Fibroblast of skin of back (primary cell): Measurements from ENCODE around the gene MAPK8IP2. TPM values are rescaled to one million over a fixed set of nuclear protein-coding genes. Genes with fewer than 3 reads are reported as not detected.

ENCODE experiments used
- DNase-seq: peaks from one replicate; pipeline ENCODE4 v3.0.0-alpha.2; 2013
- polyA plus RNA-seq, 2 experiments: library from polyadenylated mRNA; unstranded; fragments of 120-200 nt; gene quantifications; one replicate each; pipeline ENCODE4 v1.2.1, GENCODE V29; 2013; ENCODE audit not compliant: insufficient read length in 2 of 2

MAPK8IP2 gene
- 0.34 TPM for polyA plus RNA-seq (2013, experiment 1 of 2; ENCODE audit: insufficient read length)
- 0.29 TPM for polyA plus RNA-seq (2013, experiment 2 of 2; ENCODE audit: insufficient read length)

DNA sequence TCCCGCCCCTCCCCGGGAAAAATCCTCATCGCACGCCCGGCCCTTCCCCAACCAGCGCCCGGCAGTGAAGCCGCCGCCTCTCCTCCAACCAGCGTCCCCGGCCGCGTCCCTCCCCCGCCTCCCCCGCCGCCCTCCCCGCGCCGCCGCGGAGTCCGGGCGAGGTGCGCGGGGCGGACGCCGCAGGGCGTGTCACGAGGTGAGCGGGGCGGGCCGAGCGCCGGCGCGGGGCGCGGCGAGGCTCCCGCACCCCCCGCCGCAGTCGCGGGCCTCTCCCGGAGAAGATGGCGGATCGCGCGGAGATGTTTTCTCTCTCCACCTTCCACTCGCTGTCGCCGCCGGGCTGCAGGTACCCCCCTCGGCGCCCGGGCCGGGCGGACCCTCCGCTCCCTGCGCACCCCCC, at the start of gene MAPK8IP2:
MAPK8IP2 (plus strand) TSS at position 256 of the 400 bp plus-strand sequence; CDS start at position 282, 26 bp downstream.
- DNase-seq, result no peak

DNA sequence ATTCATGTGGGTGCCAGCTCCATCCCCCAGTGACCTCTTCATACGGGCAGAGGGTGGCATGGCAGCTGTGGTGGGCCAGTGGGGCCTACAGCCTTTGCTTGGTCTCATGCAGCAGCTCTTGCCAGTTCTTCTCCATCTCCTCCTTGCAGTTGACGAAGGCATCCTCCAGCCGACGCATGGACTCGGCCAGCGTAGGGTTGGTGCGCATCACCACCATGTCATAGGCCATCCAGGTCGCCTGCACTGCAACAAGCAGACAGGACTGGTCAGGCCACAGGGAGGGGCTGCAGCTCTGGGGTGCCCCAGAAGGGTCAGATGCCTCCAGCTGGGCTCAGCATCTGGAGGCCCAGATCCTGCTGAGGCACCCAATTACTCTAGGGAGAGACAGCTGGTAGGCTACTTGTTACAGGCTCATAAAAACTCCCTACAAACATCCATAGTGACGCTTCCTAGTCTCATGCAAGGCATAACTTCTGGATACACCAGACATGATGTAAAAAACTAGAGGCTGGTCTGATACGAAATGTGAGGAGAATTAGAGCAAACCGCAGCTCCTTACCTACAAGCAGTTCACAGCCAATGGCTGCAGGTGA, 49.3 kb upstream of the MAPK8IP2 start:
- DNase-seq, result no peak

DNA sequence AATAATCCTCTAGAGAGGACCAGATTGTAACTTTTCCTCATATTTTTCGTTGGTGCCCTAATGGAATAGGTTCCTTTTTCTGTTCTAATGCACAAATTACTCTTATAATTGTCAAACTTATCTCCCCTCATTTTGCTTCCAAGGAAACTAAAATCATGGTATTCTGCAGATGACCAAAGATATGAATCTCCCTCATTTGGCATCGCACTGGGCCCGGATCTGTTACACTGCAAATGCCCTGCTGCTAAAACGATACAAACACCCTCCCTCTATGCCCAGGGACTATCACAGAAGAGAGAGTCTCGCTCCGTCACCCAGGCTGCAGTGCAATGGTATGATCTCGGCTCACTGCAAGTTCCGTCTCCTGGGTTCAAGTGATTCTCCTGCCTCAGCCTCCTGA, 47.3 kb upstream of the MAPK8IP2 start:
- DNase-seq, result no peak

DNA sequence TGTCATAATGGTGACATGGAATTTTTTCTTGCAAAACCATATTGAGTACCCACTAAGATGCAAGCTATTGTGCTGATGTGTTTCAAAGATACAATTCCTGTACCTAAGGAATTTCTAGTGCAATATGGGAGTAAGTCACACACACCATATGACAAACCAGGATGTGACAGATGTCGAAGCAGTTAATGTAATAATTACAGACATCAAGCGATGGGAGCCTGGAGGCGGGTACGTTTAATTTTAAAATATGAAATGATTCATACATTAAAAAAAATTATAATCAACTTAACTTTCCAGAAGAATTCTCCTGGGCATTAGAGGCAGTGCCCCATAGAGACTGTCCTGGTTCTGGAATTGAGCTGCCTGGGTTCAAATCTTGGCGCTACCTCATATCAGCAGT, 43.9 kb upstream of the MAPK8IP2 start:
- no peak for DNase-seq

DNA sequence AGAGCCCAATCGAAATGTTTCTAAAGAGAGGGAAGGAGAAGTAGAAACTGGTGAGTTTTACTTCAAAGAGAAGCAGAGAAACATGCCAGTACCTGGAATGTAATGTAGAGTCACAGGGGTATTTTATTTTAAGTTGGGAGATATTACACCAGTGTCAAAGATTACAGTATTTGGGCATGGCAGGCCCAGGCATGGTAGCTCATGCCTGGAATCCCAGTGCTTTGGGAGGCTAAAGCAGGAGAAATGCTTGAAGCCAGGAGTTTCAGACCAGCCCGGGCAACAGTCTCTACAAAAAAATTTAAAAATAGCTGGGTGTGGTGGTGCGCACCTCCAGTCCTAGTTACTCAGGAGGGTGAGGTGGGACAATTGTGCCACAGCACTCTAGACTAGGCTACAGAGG, 40.6 kb upstream of the MAPK8IP2 start:
- no peak for DNase-seq

DNA sequence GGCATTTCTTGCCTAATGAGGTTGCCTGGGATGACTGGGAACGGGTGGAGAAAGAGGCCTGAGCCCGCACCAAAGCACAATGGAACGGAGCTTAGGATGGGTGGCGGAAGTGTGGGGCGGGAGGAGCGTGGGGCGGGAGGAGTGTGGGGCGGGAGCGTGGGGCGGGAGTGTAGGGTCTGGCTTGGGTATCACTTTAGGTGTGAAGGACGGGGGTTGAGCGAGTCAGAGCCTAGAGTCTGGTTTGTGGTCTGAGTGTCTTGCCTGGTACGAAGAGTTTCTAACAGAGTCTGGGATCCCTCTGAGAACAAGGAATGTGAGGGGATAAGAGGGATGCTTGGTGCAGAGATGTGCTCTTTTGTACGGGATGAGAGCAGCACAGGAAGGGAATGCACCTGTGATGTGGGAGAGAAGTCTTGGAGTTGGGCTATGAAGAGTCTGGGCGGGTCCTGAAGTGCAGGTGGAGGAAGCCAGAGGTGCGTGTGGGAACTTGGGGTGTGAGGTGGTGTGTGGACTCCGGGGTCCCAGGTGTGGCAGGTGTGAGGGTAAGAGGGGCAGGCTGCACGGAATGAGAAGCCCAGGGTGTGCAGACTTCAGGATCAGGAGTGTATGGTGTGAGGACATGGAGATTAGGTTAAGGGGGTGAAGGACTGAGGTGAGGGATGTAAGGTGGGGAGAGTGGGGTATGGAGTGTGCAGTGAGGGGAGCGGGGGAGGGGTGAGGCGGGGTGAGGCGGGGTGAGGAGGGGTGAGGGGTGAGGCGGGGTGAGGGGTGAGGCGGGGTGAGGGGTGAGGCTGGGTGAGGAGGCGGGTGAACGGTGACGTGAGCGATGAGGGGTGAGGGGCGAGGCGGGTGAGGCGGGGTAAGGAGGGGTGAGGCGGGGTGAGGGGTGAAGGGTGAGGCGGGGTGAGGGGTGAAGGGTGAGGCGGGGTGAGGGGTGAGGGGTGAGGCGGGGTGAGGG, 38.9 kb upstream of the MAPK8IP2 start:
- DNase-seq, result no peak

DNA sequence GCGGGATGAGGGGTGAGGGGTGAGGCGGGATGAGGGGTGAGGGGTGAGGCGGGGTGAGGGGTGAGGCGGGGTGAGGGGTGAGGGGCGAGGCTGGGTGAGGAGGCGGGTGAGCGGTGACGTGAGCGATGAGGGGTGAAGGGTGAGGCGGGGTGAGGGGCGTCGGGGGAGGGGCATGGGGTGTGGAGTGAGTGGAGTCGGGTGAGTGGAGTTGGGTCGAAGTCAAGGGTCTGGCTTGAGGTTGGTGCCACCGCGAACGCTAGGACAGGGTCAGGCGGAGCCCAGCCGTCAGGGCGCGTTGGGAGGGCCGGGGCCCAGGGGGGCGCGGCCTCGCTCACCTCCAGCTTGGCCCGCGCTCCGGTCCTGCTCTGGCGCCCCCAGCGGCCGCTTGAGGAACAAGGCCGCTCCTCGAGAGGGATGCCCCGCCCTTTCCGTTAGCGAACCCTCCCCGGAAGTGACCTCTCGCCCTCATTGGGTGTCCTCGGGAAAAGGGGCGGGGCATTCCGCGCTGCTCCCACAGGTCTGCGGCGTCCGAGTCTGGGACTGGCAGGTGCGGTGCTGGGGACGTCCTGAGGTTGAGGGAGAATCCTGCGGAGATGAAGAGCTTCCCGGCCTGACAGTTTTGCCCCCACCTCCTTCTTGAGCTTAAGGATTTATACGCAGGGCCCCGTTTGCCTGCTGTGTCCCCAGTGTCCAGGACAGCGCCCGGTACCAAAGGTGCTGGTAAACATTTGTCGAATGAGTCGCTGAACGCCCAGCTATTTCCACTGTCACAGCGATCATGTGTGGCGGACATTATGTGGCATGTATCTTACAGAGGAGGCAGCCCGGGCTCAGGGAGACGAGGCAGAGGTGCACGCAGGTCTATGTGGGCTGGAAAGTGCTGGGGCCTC, 37.8 kb upstream of the MAPK8IP2 start, which contains the start of gene SYCE3:
SYCE3 (minus strand) TSS at position 397 of the 890 bp plus-strand sequence. CDS start 6,514 bp downstream, outside the sequence.
- DNase-seq, result peak; percentile 90

DNA sequence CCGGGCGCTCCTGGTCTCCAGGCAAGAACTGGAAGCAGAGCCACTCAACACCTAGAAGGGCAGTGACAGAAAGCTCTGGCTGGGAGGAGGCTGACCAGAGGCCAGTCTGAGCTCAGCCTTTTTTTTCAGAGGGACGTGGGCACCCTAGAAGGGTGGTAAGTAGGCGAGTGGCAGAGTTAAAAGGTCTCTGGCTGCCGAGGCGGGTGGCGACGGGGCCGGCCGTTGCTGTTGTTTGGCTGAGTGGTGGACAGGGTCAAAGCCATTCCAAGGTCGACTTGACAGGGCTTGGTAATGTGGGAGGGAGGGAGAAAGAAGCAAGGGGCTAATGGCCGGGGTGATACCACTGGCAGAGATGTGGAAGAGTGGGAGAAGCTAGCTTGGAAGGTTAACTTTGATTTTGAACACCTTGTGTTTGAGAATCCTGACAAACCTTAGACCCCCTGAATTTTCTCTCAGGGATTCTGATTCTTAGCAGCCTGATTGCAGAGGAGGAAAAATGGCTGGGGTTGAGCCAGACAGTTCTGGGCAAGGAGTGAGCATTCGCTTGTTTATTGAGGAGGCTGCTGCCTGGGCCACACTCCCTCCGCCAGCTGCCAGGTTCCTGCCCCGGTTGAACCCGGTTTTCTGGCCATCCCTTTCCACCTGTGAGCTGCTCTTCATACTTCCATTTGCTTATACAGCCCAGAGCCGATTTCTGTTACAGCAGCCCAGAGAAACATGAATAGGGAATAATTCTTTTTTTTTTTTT, 37.0 kb upstream of the MAPK8IP2 start:
- no peak for DNase-seq

DNA sequence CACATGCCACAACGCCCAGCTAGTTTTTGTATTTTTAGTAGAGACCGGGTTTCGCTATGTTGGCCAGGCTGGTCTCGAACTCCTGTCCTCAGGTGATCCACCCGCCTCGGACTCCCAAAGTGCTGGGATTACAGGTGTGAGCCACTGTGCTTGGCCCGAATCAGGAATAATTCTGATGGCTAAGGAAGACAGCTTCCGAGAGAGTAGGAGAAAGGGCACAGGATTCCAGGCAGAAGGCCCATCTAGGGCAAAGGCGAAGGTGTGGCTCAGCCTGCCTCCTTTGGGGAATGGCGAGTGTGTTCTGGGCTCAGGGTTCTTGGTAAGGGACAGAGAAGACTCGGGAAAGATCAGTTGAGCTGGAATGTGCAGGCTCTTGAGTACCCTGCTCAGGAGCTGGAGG, 36.3 kb upstream of the MAPK8IP2 start:
- DNase-seq, result no peak

DNA sequence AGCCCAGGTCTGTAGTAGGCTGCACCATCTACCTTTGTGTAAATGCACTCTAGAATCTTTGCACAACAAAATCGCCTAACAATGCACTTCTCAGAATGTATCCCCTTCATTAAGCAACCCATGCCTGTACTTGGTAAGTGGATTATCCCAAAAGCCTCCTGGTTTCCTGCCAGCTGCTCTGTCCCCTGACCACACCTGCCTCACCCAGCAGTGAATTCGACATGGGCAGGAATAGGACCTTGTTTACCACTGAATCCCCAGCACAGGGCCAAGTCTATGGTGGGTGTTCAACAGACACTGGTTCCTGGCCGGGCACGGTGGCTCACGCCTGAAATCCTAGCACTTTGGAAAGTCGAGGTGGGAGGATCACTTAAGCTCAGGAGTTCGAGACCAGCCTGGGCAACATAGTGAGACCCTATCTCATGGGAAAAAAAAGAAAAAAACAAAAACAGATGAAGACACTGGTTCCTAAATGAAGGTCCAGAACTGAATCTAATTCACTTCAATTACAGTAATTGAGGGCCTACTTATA, 32.8 kb upstream of the MAPK8IP2 start:
- no peak for DNase-seq

DNA sequence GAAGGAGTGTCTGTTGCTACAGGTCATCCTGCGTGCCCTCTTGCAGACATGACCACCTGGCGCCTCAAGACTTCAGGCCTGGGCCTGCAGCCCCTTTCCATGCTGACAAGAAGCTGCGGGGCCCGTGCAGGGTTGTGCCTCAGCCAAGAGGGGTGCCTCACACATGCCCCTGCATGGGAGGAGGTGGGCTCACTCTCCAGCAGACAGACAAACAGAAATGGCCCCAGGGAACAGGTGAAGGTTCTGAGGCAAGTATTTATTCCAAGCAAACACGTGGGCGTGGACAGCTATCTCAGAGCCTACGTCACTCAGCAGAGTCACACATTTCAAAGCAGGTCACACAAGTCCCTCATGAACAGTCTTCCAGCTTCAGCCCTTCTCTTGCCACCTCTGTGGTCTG, 32.0 kb upstream of the MAPK8IP2 start:
- DNase-seq, result no peak

DNA sequence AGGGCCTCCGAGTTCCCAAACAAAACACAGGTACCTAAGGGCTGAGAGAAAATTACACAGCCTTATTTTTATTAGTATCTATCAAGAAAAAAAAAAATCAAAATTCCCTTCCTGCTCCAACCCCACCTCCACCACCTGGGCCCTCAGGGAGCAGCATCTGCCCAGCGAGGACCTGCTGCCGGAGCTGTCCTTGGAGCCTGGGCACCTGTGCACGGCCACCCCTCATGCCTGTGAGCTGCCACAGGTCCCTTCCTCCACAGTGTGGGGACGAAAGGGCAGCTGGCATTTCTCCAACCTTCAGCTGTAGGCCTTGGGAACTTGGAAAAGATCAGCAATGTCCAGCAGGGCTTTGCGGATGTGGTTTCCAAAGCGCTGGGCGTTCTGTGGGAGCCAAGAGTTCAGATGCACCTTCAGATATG, 31.5 kb upstream of the MAPK8IP2 start:
- DNase-seq, result no peak

DNA sequence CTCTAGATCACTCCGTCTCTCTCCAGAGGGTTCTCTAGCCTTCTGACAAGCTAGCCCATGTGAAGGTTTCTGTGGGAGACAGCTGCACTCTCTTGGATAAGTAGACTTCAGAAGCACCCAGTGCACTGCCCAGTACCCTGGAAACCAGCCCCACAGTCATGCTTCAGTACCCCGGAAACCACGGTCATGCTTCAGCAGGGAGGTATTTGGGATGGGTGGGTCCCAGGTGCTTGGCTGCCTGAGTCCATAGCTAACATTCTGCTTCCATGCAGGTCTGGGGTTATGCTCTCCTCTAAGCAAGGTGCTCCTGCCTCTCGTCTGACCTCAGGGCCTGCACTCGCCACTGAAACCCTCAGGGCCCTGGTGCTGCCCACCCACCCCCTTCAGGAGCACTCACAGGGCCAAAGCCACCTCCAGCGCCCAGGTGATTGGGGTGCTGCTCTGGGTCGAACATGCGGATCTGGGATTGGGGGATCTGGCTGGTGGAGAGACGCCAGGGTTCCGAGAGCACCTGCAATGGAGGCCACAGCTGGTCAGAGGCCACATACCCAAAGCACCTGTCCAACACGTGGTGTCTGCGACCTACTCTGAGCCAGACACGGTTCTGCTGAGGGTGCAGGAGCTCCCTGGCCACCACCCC, 30.6 kb upstream of the MAPK8IP2 start:
- DNase-seq, result no peak

DNA sequence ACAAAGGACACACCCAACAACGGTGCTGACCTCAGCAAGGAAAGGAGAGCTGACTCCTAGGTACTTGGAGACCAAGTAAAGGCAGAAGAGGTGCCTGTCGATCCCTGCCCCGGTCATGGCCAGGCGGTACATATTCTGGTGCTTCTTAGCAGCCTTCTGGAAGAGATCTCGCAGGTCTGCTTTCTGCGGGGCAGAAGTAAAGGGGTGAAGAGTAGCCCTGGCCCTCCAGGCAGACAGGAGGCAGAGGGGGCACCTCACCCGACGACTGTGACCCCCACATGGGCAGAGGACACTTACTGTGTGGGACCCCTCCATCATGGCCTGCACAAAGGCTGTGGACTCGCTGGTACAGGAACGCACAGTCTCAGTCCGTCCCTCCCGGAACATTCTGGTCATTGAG, 29.7 kb upstream of the MAPK8IP2 start:
- no peak for DNase-seq

DNA sequence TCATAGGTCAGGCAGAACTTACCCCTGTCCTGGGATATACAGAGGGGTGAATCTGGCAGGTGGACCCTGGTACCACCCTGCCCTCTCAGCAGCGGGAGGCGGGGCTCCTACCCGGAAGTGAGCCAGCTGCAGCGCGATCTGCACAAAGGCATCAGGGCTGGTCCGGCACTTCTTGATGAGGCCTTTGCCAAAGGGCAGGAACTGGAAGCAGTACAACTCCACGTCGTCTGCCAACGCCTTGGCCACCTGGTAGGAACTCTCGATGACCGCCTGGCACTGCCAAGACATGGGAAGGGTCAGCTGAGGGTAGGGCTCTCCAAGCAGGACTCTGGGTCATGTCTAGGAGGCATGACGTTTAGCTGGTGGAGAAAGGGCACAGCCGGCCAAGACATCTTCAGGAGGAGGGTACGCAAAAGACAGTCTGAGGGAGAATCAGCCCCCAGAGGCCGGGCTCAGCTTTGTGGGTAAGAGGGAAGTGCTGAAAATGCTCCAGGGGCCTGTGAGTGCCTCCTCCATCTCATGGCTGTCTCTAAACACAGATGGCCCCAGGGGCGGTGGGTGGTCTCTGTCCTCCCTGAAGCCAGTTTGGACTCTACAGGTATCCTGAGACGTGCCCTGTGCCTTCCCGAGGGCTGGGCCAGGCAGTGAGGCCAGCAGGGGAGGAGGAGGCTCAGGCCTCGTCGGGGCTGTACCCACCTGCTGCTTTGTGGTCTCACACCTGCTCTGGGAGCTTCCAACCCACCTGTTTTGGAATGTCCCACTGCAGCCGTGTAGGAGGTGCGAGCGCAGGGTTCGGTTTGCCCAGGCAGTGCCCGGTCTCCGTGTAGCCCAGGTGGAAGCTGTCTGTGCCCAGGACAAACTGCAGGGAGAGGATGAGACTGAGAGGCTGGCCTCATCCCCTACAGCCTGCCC, 29.1 kb upstream of the MAPK8IP2 start:
- no peak for DNase-seq

DNA sequence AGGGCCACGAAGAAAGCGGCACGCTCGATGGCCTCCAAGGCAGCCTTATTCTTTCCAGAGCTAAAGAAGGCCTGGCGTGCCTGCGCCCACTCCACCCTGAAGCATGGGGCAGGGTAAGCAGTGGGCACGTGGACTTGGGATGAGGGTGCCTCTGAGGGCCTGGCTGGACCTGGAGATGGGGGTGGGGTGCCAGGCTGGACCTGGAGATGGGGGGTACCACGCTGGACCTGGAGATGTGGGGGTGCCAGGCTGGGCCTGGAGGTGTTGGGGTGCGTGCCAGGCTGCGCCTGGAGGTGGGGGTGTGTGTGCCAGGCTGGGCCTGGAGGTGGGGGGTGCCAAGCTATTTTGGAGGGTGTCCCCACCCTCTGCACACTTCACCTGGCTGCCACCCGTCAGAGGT, 27.6 kb upstream of the MAPK8IP2 start:
- DNase-seq, result no peak

DNA sequence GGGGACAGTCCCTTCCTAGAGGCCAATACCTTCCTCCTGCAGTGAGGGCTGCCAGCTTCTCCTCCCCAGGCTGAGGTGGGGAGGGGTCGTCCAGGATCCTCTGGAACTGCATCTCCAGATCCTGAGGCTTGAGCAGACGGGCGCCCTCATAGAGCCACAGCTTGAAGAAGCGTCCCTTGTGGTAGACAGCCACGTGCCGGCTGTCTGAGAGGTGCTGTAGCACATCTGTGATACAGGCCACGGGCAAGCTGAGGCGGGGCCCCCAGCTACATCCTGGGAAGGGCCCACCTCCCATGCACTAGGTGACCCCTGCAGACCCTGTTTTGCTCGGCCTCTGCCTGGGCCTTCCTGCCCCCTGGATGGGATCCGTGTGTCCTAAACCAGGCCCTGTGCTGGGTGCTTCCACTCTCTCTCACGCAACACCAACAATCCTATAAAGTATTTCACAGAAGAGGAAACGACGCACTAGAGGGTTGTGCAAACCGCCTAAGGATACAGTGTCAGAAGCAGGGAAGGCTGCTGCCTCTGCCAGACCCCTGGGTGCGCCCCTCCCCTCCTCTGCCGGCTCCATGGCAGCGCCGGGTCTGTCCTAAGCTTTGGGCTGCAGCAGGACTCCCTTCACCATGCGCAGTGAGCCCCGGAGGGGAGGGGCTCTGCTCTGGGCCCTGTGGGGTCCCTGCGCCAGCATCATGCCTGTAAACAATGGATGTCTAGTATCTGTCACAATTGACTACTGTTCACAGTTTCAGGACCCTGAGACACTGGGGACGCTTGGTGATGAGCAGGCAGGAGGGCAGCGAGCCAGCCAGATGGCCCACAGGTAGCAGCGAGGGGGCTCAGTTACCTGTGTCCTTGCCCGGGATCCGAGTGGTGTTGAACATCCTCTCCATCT, 26.9 kb upstream of the MAPK8IP2 start:
- no peak for DNase-seq

DNA sequence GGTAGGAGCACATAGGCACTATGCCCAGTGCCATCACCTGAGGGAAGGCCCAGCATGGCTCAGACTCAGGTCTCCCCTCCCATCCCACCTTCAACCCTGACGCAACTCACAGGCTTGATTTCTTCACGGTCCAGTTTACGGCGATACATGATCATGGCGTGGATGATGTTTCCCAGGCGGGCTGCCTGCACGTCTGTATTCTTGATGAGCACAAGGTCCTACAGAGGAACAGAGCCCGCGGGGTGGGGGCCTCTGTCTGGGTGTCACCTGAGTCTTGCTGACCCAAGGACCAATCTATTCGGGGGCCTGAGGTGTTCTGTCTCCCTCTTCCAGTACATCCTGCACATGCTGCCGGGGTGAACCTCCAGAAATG, 26.2 kb upstream of the MAPK8IP2 start:
- no peak for DNase-seq

DNA sequence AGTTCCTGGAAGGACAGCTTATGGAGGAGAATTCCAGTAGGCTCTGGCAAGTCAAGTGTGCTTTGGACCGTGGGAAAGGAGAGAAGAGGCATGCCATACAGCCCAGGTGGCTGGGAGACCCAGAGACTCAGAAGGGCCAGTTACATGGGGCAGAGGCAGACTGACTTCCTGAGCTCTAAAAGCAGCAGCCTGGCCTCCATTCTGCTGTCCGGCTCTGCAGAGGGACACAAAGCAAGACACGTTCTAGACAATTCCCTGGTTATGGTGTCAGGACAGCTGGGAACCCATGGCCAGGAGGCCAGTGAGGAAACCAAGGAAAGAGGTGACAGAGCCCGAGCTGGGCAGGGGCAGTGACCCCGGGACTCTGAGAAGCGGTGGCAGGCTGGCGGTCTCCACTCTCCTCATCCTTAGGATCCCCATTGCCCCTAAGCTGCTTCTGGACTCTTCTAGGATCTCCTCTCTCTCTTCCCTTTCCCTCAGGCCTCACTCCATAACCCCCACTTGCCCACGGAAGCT, 25.1 kb upstream of the MAPK8IP2 start:
- DNase-seq, result no peak
